Skeletal muscle cell (primary cell): ENCODE measurements around the gene AURKAIP1.

Source experiments
- DNase-seq: peaks from one replicate; pipeline ENCODE4 v3.0.0-alpha.2; 2010; ENCODE audit warnings: low read depth
- H3K4me3 ChIP-seq: 2 replicates; pipeline ENCODE4 v1.5.1; 2011; ENCODE audit warnings: low read depth, mild to moderate bottlenecking, control low read depth, low read length, moderate library complexity

Gene AURKAIP1

GRCh38 chr1:1325288-1326074 is 49.5 kb downstream of the AURKAIP1 start:
- DNase-seq, result no peak
- peak overlapping the region; percentile 94 for H3K4me3 ChIP-seq

DNA sequence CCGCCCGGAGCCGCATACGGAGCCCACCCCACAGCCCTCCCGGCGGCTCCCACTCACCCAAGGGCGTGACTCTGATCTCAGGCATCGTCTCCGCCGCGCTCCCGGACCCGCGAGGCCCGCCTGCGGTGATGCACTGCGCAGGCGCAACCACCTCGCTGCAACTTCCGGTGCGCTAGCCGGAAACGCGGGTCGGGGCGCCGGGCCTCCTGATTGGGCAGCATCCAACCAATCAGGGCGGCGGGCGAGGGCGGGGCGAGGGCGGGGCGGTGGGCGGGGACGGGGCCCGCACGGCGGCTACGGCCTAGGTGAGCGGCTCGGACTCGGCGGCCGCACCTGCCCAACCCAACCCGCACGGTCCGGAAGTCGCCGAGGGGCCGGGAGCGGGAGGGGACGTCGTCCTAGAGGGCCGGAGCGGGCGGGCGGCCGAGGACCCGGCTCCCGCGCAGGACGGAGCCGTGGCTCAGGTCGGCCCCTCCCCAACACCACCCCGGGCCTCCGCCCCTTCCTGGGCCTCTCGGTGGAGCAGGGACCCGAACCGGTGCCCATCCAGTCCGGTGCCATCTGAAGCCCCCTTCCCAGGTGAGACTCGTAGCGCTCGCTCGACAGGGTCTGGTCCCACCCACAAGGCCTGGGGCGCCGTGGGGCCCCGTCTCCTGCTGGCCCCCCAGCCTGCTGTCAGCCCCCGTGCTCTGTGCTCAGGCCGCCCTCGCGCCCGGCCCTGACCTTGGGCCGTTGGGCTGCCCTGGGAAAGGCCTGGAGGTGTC is 50.3 kb downstream of the AURKAIP1 start, which contains the start of the genes CPTP and INTS11:
TSS of gene CPTP (plus strand) at position 279 of the 764 bp plus-strand sequence. CDS start 2,109 bp downstream, outside the sequence.
TSS of gene INTS11 (minus strand) at position 137 of the 764 bp plus-strand sequence. CDS start at position 85, 52 bp downstream.
- peak within 1 kb of the TSS; percentile 94 for H3K4me3 ChIP-seq
- peak; percentile 46 for DNase-seq

- H3K4me3 ChIP-seq, result peak overlapping the region; percentile 94
- DNase-seq, result no peak
These were observed 50.9 kb downstream of the AURKAIP1 start for GRCh38 chr1:1324084-1324523.
